Measurements from ENCODE around the gene RFC3.
"Not testable (repeated sequence)": the region's sequence is repeated elsewhere in the genome, so short reads cannot be mapped to it uniquely, and the experiment has no call there.

The RFC3 gene, protein sequence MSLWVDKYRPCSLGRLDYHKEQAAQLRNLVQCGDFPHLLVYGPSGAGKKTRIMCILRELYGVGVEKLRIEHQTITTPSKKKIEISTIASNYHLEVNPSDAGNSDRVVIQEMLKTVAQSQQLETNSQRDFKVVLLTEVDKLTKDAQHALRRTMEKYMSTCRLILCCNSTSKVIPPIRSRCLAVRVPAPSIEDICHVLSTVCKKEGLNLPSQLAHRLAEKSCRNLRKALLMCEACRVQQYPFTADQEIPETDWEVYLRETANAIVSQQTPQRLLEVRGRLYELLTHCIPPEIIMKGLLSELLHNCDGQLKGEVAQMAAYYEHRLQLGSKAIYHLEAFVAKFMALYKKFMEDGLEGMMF

GRCh38 chr13:33817901-33818706, at the start of gene RFC3:
Gene RFC3, plus strand, starts transcription at chr13:33818149. Its CDS starts 30 bp downstream, at chr13:33818179.
- Histone ChIP-seq H3K4me1 (ENCODE audit: control insufficient read depth in 1 of 2, insufficient read depth in 2 of 2, low read length in 2 of 2) (peaks cover 0 to 4% of the 10 kb centered on the region in 2 donors), H3K36me3 (ENCODE audit: control insufficient read depth in 1 of 2, insufficient read depth in 2 of 2, low read length in 2 of 2) (no peaks in the 10 kb centered on the region), H3K9ac (ENCODE audit: low read depth in 1 of 2, low read length in 2 of 2) (peak within 1 kb of the TSS; percentile 63 to 77), H3K27me3 (ENCODE audit: control insufficient read depth in 1 of 2, insufficient read depth in 2 of 2, low read length in 2 of 2) (no peaks in the 10 kb centered on the region), H3K27ac (ENCODE audit: low read depth, low read length) (peak within 1 kb of the TSS; percentile 44), H3K4me3 (ENCODE audit: low read depth in 1 of 2, low read length in 2 of 2) (peak within 1 kb of the TSS; percentile 90 to 95), H3K9me3 (ENCODE audit: control insufficient read depth in 1 of 2, low read length in 2 of 2) (no peaks in the 10 kb centered on the region)

DNA sequence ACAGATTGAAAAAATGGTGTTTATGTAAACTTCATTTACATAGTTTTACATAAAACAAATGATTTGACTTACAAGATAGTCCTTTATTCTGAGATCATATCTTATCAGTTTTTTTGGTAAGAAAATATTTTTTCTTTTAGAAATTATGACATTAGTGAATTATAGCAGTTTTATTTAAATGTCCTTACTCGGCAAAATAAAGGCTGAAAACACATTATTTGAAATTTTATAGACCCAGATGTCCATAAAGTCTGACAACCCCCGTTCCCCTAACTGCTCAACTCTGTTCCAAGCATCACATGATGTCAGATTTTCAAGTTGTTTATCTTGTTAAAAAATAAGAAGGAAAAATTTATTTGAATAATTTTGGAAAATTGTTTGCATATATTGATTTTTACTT, 46.7 kb upstream of the RFC3 start:
- H3K27me3 ChIP-seq (ENCODE audit: control insufficient read depth in 1 of 2, insufficient read depth in 2 of 2, low read length in 2 of 2) = no peaks in the 10 kb centered on the region
- no peaks in the 10 kb centered on the region for H3K4me1 ChIP-seq (ENCODE audit: control insufficient read depth in 1 of 2, insufficient read depth in 2 of 2, low read length in 2 of 2)
- no peaks in the 10 kb centered on the region for H3K9me3 ChIP-seq (ENCODE audit: control insufficient read depth in 1 of 2, low read length in 2 of 2)
- H3K4me3 ChIP-seq (ENCODE audit: low read depth in 1 of 2, low read length in 2 of 2) = no peak overlapping the region
- H3K36me3 ChIP-seq (ENCODE audit: control insufficient read depth in 1 of 2, insufficient read depth in 2 of 2, low read length in 2 of 2) = no peaks in the 10 kb centered on the region
- H3K27ac ChIP-seq (ENCODE audit: low read depth, low read length) = no peak overlapping the region
- H3K9ac ChIP-seq (ENCODE audit: low read depth in 1 of 2, low read length in 2 of 2) = no peak overlapping the region

DNA sequence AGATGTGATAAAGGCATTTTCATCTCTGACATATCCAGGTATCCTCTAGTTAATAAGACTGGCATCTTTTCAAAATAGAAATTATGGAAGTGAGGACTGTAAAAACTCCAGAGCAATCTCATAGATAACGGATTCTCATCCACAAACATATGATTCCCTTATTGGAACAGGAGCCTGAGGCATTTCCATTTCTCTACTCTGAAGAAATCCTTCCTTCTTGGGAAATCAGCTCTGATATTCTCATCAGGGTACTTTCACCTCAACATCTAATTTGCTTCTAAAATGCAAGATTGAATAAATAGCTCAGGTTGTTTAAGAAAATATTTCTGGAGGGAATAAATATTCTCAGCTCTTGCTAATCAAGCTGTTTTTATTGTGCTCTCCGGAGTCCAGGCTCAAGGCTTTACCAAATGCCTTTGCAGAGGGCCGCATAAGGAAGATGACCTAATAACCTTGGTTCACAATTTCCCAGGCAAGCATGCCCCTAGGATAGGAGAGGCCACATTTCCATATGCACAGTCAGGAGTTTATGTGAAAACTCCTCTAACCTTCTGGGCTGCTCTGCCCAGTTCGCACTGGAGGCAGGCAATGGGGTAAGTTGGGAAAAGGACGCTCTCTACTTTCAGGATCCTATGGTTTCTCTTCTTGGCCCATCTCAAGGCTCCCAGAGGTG, 44.0 kb upstream of the RFC3 start:
- no peak overlapping the region for H3K9ac ChIP-seq (ENCODE audit: low read depth in 1 of 2, low read length in 2 of 2)
- H3K4me3 ChIP-seq (ENCODE audit: low read depth in 1 of 2, low read length in 2 of 2) = no peak overlapping the region
- H3K27me3 ChIP-seq (ENCODE audit: control insufficient read depth in 1 of 2, insufficient read depth in 2 of 2, low read length in 2 of 2) = no peaks in the 10 kb centered on the region
- H3K9me3 ChIP-seq (ENCODE audit: control insufficient read depth in 1 of 2, low read length in 2 of 2) = no peaks in the 10 kb centered on the region
- no peaks in the 10 kb centered on the region for H3K36me3 ChIP-seq (ENCODE audit: control insufficient read depth in 1 of 2, insufficient read depth in 2 of 2, low read length in 2 of 2)
- no peak overlapping the region for H3K27ac ChIP-seq (ENCODE audit: low read depth, low read length)
- H3K4me1 ChIP-seq (ENCODE audit: control insufficient read depth in 1 of 2, insufficient read depth in 2 of 2, low read length in 2 of 2) = no peaks in the 10 kb centered on the region

DNA sequence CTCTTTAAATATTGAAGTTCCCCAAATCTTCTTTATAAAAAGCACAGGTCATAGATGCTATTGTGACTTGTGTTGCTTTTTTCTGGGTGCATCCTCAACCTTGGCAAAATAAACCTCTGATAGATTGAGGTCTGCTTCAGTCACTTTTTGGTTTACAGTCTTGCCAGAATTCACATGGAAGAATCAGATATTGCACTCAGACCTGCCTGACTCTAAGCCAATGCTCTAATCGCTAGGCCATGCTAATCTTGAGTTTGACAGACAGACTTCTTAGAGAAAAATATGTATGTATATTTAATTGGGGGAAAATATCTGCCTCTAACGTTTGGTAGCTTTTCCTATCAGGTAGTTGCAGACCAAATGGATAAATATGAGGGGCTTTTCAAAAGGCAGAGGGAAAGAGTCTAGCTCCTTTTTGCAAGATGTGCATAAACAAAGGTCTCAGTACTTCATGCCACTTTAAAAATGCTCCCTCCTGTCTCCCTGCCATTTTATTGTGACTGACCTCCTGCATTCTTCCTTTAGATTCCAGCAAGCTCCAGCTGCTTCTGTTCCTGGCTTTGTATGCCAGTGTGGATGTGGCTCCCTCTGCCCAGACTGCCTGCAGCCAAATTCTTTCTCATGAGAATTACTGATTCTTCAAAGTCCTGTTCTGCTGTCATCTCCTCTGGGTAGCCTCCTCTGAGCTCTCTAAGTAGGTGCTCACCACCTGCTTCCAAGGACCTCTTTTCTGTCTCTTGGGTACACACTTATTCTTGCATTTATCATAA, 42.4 kb upstream of the RFC3 start:
- no peaks in the 10 kb centered on the region for H3K4me1 ChIP-seq (ENCODE audit: control insufficient read depth in 1 of 2, insufficient read depth in 2 of 2, low read length in 2 of 2)
- H3K4me3 ChIP-seq (ENCODE audit: low read depth in 1 of 2, low read length in 2 of 2) = no peak overlapping the region
- no peaks in the 10 kb centered on the region for H3K36me3 ChIP-seq (ENCODE audit: control insufficient read depth in 1 of 2, insufficient read depth in 2 of 2, low read length in 2 of 2)
- peaks cover 0 to 3% of the 10 kb centered on the region in 2 donors for H3K9me3 ChIP-seq (ENCODE audit: control insufficient read depth in 1 of 2, low read length in 2 of 2)
- H3K27me3 ChIP-seq (ENCODE audit: control insufficient read depth in 1 of 2, insufficient read depth in 2 of 2, low read length in 2 of 2) = no peaks in the 10 kb centered on the region
- H3K27ac ChIP-seq (ENCODE audit: low read depth, low read length) = no peak overlapping the region
- no peak overlapping the region for H3K9ac ChIP-seq (ENCODE audit: low read depth in 1 of 2, low read length in 2 of 2)

- H3K36me3 ChIP-seq (ENCODE audit: control insufficient read depth in 1 of 2, insufficient read depth in 2 of 2, low read length in 2 of 2) = no peaks in the 10 kb centered on the region
- H3K9ac ChIP-seq (ENCODE audit: low read depth in 1 of 2, low read length in 2 of 2) = no peak overlapping the region
- H3K4me3 ChIP-seq (ENCODE audit: low read depth in 1 of 2, low read length in 2 of 2) = no peak overlapping the region
- no peaks in the 10 kb centered on the region for H3K4me1 ChIP-seq (ENCODE audit: control insufficient read depth in 1 of 2, insufficient read depth in 2 of 2, low read length in 2 of 2)
- H3K9me3 ChIP-seq (ENCODE audit: control insufficient read depth in 1 of 2, low read length in 2 of 2) = peaks cover 0 to 7% of the 10 kb centered on the region in 2 donors
- no peaks in the 10 kb centered on the region for H3K27me3 ChIP-seq (ENCODE audit: control insufficient read depth in 1 of 2, insufficient read depth in 2 of 2, low read length in 2 of 2)
- no peak overlapping the region for H3K27ac ChIP-seq (ENCODE audit: low read depth, low read length)
Observed at GRCh38 chr13:33776239-33776881, 41.6 kb upstream of the RFC3 start.

DNA sequence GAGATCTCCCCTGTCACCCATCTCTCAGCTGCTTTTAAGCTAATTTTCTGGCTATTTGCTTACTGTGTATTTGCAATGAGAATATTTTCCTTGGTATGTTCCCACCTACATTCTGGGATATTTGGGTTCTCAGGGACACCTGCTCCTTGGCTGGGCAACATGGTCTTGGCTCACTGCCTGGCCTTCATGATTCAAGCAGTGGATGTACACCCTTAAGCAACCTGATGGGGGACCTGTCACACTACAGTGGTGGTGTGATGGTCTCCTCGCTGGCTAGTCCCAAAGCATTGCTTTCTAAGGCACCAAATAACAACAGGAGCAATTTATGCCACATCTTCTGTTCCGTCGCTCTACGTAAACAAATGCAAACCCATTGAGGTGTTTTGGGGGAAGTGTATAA, 35.3 kb upstream of the RFC3 start:
- no peak overlapping the region for H3K27ac ChIP-seq (ENCODE audit: low read depth, low read length)
- H3K9me3 ChIP-seq (ENCODE audit: control insufficient read depth in 1 of 2, low read length in 2 of 2) = peaks cover 0 to 7% of the 10 kb centered on the region in 2 donors
- H3K9ac ChIP-seq (ENCODE audit: low read depth in 1 of 2, low read length in 2 of 2) = no peak overlapping the region
- peaks cover 0 to 5% of the 10 kb centered on the region in 2 donors for H3K4me1 ChIP-seq (ENCODE audit: control insufficient read depth in 1 of 2, insufficient read depth in 2 of 2, low read length in 2 of 2)
- no peaks in the 10 kb centered on the region for H3K36me3 ChIP-seq (ENCODE audit: control insufficient read depth in 1 of 2, insufficient read depth in 2 of 2, low read length in 2 of 2)
- H3K27me3 ChIP-seq (ENCODE audit: control insufficient read depth in 1 of 2, insufficient read depth in 2 of 2, low read length in 2 of 2) = no peaks in the 10 kb centered on the region
- no peak overlapping the region for H3K4me3 ChIP-seq (ENCODE audit: low read depth in 1 of 2, low read length in 2 of 2)

DNA sequence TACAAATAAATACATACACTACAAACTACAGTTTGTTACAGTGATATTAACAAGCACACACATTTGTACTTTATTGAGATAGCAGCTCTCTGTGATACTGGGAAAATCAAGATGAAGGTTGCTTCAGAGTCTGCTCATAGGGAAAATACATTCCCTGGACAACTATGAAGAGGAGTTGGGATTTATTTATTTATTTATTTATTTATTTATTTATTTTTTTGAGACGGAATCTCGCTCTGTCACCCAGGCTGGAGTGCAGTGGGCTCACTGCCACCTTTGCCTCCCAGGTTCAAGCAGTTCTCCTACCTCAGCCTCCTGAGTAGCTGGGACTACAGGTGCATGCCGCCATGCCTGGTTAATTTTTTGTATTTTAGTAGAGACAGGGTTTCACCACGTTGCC, 34.7 kb upstream of the RFC3 start:
- H3K9me3 ChIP-seq (ENCODE audit: control insufficient read depth in 1 of 2, low read length in 2 of 2); H3K4me3 ChIP-seq (ENCODE audit: low read depth in 1 of 2, low read length in 2 of 2); H3K27me3 ChIP-seq (ENCODE audit: control insufficient read depth in 1 of 2, insufficient read depth in 2 of 2, low read length in 2 of 2); H3K9ac ChIP-seq (ENCODE audit: low read depth in 1 of 2, low read length in 2 of 2); H3K36me3 ChIP-seq (ENCODE audit: control insufficient read depth in 1 of 2, insufficient read depth in 2 of 2, low read length in 2 of 2); H3K4me1 ChIP-seq (ENCODE audit: control insufficient read depth in 1 of 2, insufficient read depth in 2 of 2, low read length in 2 of 2); H3K27ac ChIP-seq (ENCODE audit: low read depth, low read length): not testable (repeated sequence)

GRCh38 chr13:33784738-33785137, 33.2 kb upstream of the RFC3 start:
- no peak overlapping the region for H3K4me3 ChIP-seq (ENCODE audit: low read depth in 1 of 2, low read length in 2 of 2)
- H3K4me1 ChIP-seq (ENCODE audit: control insufficient read depth in 1 of 2, insufficient read depth in 2 of 2, low read length in 2 of 2) = peaks cover 0 to 5% of the 10 kb centered on the region in 2 donors
- no peak overlapping the region for H3K27ac ChIP-seq (ENCODE audit: low read depth, low read length)
- peaks cover 0 to 7% of the 10 kb centered on the region in 2 donors for H3K9me3 ChIP-seq (ENCODE audit: control insufficient read depth in 1 of 2, low read length in 2 of 2)
- no peaks in the 10 kb centered on the region for H3K36me3 ChIP-seq (ENCODE audit: control insufficient read depth in 1 of 2, insufficient read depth in 2 of 2, low read length in 2 of 2)
- no peaks in the 10 kb centered on the region for H3K27me3 ChIP-seq (ENCODE audit: control insufficient read depth in 1 of 2, insufficient read depth in 2 of 2, low read length in 2 of 2)
- H3K9ac ChIP-seq (ENCODE audit: low read depth in 1 of 2, low read length in 2 of 2) = no peak overlapping the region

- Histone ChIP-seq H3K36me3 (ENCODE audit: control insufficient read depth in 1 of 2, insufficient read depth in 2 of 2, low read length in 2 of 2) (no peaks in the 10 kb centered on the region), H3K9ac (ENCODE audit: low read depth in 1 of 2, low read length in 2 of 2) (no peak overlapping the region), H3K9me3 (ENCODE audit: control insufficient read depth in 1 of 2, low read length in 2 of 2) (peaks cover 0 to 6% of the 10 kb centered on the region in 2 donors), H3K27me3 (ENCODE audit: control insufficient read depth in 1 of 2, insufficient read depth in 2 of 2, low read length in 2 of 2) (no peaks in the 10 kb centered on the region), H3K4me3 (ENCODE audit: low read depth in 1 of 2, low read length in 2 of 2) (no peak overlapping the region), H3K27ac (ENCODE audit: low read depth, low read length) (no peak overlapping the region), H3K4me1 (ENCODE audit: control insufficient read depth in 1 of 2, insufficient read depth in 2 of 2, low read length in 2 of 2) (peaks cover 0 to 5% of the 10 kb centered on the region in 2 donors)
Observed at GRCh38 chr13:33785384-33785783, 32.6 kb upstream of the RFC3 start.
